NCI-H187 treated with DMSO at 0.1 percent for 48 hours (cell line): ENCODE data around the gene MT1H.
"Not testable (repeated sequence)": the region's sequence is repeated elsewhere in the genome, so short reads cannot be mapped to it uniquely, and the experiment has no call there.

Experiments used
- DNase-seq: peaks from one replicate; lab custom pipeline; 2025; lab: John Stamatoyannopoulos, UW

The MT1H gene

GRCh38 chr16:56665286-56666261 is 4.0 kb upstream of the MT1H start:
- DNase-seq = not testable (repeated sequence)

GRCh38 chr16:56667581-56668571 is 1.7 kb upstream of the MT1H start, which contains the start of gene MT1G:
MT1G (minus strand) TSS chr16:56668065; CDS start chr16:56667993, 72 bp downstream.
- no peak for DNase-seq

DNA sequence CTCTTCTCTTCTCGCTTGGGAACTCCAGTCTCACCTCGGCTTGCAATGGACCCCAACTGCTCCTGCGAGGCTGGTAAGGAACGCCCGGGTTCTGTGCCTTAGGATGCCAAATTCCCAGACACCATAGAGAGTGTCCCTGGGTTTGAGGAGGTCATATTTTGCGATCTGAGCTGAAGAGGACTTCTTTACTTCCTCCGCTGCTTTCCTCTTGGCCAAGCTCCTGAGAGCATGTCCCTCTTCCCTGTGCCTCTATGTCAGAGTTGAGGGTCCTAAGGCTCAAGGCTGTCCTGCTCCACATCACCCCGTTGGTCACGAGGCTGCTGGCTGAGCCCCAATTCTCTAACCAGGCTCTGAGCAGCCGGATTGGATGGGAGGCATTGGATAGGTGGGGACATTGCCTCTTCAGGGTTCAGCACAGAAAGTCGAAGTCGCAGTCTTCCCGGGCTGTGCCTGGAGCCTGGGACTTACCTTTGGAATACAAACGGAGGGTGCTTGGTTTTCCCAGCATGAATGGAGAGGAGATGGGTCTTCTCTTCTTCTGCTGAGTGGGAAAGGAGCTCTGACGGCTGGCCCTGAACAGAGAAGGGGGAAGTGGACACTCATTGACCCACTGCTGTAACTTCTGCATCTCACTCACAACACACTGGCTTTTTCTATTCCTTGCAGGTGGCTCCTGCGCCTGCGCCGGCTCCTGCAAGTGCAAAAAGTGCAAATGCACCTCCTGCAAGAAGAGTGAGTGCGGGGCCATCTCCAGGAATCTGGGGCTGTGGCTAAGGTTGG is 416 bp downstream of the MT1H start:
- DNase-seq = no peak

DNA sequence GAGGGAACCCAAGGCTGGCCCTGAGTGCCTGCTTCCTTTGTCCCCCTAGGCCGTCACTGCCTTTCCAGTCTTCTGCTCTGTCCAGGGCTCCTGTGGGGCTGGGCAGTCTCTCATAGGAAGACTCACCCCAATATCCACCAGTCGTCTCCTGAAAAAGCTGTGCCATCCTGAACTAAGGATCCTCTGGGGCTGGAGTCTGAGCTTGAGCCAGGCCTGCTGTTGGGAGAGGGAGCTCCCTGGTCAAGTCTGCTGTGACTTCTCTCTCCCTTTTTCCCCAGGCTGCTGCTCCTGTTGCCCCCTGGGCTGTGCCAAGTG is 963 bp downstream of the MT1H start:
- DNase-seq = no peak

- not testable (repeated sequence) for DNase-seq
Measured at GRCh38 chr16:56671691-56672090, 2.1 kb downstream of the MT1H start.

GRCh38 chr16:56672171-56672570 is 2.6 kb downstream of the MT1H start:
- not testable (repeated sequence) for DNase-seq

DNA sequence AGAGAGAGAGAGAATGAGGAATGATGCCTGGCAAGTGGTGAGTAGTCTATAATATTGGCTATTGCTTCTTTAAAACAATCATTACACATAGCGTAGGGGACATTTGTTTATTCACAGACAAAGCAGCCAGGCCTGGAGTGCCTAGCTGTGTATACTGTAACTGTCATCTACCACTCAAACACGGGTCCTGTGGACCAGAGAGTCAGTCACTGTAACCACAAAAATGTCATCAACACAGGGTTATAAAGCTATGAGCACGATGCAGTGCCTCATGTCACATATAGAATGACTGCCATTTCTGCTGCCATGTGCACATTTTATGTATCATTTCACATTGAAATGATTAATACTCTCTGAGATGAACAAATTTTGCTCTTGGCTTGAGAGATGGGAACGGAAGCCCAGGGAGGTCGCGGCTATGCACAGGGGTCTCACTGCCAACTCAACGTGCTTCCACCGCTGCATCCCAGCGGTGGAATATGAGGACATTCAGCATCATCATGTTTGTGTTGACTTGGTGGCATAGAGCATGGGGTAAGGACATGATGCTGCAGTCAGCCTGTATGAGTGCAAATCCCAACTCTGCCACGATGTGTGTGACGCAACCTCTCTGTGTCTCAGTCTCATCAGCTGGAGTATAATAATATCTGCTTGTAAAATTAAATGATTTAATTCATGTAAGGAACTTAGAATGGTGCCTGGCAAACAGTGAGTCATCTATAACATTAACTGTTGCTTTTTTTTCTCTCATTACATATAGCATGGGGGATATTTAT is 3.3 kb downstream of the MT1H start:
- peak; percentile 7 for DNase-seq

DNA sequence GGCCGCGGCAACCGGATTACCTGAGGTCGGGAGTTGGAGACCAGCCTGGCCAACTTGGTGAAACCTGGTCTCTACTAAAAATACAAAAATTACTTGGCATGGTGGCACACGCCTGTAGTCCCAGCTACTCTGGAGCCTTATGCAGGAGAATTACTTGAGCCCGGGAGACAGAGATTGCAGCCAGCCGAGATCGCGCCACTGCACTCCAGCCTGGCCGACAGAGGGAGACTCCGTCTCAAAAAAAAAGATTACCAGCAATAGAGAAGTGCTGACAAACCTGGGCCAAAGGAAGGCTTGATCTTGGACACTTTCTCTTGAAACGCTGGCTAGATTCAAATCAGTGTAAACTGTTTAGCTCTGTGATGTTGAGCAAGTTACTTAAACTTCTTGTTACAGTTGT is 4.3 kb downstream of the MT1H start:
- no peak for DNase-seq

GRCh38 chr16:56674570-56674969 is 5.0 kb downstream of the MT1H start:
- not testable (repeated sequence) for DNase-seq

DNA sequence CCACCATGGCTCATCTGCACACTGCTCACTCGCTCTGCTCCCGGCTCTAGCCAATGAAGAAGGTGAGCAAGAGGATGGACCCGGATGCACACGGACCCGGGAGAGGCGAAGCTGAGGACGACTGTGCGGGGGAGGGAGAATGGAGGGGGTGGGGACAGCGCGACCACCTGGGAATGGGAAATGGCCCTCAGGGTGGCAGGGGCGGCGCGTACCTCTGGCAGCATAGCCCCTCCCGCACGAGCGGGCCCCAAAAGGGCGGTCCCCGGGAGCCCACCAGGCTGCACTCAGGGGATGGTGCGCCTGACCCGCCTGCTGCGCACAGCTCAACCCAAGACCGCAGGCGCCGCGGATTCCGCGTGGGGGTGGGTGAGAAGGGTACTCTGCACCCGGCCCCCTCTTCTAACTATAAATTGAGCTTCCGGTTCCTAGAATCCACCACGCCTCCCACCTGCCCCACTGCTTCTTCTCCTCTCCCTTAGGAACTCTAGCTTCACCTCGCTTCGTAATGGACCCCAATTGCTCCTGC is 6.1 kb downstream of the MT1H start:
- no peak for DNase-seq

- DNase-seq = no peak
Measured at GRCh38 chr16:56677474-56677873, 7.9 kb downstream of the MT1H start.

- no peak for DNase-seq
Measured at GRCh38 chr16:56679078-56679730, 9.6 kb downstream of the MT1H start.

DNA sequence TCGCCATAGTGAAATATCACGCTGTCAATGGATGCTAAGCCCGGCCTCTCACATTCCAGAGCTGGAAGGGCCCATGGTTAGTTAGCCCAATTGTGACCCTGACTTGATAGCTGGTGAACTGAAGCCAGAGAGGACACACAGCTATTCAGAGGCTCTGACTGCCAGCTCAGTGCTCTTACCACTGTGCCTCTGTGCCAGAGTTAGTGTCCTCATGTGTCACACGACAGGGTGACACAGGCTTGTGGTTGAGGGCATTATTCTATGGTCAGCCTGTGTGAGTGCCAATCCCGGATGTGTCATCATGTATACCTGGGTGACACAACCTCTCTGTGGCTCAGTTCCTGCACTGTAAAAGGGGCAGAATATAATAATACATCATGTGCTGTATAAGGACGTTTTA is 10.2 kb downstream of the MT1H start:
- DNase-seq = no peak

DNA sequence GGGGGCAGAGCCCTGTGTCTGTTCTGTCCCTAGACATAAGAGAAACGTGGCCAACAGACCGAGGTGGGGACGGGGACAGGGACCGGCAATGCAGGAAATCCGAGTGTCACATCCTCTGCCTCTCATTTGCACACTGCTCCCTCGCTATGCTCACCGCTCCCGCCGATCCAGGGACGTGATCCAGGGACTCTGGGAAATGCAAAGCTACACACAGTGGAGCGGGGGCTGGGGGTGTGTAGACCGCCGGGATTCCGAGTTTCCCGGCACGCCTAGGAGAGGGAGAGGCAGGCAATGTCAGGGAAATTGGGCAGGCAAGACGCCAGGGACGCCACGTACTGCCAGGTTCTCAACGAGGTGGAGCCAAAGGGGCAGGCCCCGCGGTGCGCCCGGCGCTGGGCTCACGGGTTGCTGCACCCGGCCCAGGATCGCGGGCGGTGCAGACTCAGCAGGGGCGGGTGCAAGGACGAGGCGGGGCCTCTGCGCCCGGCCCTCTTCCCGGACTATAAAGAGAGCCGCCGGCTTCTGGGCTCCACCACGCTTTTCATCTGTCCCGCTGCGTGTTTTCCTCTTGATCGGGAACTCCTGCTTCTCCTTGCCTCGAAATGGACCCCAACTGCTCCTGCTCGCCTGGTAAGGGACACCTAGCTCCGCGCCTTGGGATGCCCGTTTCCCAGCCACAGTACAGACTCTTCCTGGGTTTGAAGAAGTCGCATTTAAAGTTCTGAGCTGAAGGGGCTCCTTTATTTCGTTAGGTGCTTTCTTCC is 12.5 kb downstream of the MT1H start, which contains the start of gene MT1X:
MT1X (plus strand) TSS at position 532 of the 764 bp plus-strand sequence; CDS start at position 603, 71 bp downstream.
- peak; percentile 7 for DNase-seq

GRCh38 chr16:56682703-56683397 is 13.2 kb downstream of the MT1H start:
- no peak for DNase-seq

DNA sequence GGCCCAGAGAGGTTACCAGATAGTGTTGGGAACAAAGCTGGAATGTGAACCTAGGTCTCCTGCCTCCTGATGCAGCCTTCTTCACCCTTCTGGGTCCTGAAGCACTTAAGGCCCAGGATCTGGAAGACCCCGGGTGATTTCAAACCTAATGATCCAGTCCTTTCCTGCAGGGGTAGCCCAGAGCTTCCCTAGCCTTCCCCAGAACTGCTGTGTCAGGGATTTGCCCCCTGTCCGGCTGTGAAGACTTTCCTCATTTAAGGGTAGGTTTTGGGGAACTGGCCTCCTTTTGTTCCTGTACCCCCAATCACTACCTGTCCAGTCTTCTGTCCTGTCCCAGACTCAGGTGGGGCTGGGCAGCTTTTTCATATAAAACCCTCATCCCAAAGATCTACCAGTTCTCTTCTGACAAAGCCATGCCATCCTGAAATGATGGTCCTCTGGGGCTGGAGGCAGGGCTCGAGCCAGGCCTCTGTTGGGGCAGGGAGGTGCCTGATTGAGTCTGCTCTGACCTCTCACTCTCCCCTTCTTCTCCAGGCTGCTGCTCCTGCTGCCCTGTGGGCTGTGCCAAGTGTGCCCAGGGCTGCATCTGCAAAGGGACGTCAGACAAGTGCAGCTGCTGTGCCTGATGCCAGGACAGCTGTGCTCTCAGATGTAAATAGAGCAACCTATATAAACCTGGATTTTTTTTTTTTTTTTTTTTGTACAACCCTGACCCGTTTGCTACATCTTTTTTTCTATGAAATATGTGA is 14.0 kb downstream of the MT1H start:
- no peak for DNase-seq

DNA sequence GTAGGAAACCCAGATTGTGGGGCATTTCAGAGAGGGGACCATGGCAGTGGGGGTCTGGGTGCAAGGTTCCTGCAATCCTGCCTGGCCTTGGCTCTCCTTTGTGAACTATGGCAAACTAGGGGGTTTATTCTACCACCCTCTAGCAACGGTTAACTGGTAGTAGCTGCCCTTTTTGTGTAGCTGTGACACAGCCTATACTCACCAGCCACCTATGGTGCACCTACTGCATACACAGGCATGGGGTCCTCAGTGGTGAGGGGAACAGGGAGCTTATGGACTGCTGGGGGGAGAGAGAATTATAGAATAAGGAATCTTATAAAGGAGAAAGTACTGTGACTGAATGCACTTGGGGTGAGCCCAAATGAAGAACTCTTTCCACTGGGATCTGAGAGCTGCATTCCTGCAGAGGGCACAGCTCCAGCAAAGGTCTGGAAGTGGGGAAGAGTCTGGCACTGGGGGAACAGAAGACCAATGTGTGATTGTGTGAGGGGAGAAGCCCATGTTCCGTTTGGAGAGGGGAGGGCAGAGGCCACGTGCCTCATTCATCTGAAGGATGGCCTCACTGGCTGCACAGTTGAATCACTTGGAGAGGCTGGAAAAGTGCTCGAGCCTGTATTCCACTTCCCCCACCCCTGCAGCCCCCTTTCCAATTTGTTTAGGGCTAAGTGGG is 14.8 kb downstream of the MT1H start:
- no peak for DNase-seq
